ENCODE data around the gene TINAGL1. TPM values are rescaled to one million over a fixed set of nuclear protein-coding genes. Genes with fewer than 3 reads are reported as not detected.

TINAGL1 gene
- total RNA-seq, 4 donors from 2014 or later = 229 to 300 (median 272) TPM

DNA sequence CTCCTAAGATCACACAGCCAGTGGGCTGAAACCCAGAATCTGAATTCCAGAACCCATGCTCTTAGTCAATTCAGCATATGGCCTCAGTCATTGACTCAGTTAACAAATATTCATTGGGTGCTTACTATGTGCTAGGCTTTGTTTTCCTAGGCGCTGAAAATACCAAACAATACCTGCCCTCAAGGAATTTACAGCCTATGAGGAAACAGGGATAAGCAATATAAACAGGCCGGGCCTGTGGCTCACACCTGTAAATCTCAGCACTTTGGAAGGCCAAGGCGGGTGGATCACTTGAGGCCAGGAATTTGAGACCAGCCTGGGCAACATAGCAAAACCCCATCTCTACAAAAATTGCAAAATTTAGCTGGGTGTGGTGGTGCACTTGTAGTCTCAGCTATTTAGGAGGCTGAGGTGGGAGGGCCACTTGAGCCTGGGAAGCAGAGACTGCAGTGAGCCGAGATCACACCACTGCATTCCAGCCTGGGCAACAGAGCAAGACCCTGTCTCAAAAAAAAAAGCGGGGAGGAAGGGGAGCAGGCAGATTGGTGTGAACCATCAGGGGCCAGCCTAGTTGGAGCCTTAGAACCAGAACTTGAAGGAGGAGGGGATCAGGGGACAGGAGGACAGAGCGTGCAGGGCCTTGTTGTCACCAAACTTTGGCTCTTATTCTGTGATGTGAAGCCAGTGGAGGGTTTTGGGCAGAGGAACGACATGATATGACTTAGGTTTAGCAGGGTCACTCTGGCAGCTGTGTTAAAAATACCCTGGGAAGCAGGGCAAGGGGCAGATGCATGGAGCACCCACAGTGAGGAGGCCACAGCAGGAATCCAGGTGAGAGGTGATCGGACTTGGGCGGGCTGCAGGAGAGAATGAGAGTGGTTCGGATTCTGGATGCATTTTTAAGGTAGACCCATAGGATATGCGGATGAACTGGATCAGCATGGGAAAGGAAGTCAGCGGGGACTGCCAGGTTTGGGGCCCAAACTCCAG, 5.8 kb downstream of the TINAGL1 start:
- in situ Hi-C loops (cut with MboI; ENCODE audit: low pct_ligation_motif_present in 1 of 4, low pct_unique_long_range_greater_than_20kb in 1 of 4, low sequenced_read_pairs in 3 of 4) = no loop called here
- no peak for DNase-seq
- Histone ChIP-seq H3K36me3 (no peaks in the 10 kb centered on the region), H3K27me3 (no peaks in the 10 kb centered on the region), H3K27ac (peak overlapping the region; percentile 89 to 93 (median 92)), H3K9me3 (no peaks in the 10 kb centered on the region), H3K4me3 (no peak overlapping the region), H3K4me1 (peaks cover 36 to 65% (median 61%) of the 10 kb centered on the region in 4 donors)
- no peak for TF ChIP-seq POLR2AphosphoS5 (IDR thresholded peaks at IDR 0.05)
- TF ChIP-seq, protein P1, sequence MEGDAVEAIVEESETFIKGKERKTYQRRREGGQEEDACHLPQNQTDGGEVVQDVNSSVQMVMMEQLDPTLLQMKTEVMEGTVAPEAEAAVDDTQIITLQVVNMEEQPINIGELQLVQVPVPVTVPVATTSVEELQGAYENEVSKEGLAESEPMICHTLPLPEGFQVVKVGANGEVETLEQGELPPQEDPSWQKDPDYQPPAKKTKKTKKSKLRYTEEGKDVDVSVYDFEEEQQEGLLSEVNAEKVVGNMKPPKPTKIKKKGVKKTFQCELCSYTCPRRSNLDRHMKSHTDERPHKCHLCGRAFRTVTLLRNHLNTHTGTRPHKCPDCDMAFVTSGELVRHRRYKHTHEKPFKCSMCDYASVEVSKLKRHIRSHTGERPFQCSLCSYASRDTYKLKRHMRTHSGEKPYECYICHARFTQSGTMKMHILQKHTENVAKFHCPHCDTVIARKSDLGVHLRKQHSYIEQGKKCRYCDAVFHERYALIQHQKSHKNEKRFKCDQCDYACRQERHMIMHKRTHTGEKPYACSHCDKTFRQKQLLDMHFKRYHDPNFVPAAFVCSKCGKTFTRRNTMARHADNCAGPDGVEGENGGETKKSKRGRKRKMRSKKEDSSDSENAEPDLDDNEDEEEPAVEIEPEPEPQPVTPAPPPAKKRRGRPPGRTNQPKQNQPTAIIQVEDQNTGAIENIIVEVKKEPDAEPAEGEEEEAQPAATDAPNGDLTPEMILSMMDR (IDR thresholded peaks at IDR 0.05) = no peak
- TF ChIP-seq POLR2A (IDR thresholded peaks at IDR 0.05) = peak; percentile 5
- intact Hi-C loops (cut with DNase I; ENCODE audit: low total_unique reads) = no loop called here
- 68 to 70% methylated on average over 5 to 12 of the region's 12 CpGs for WGBS, 2 donors (ENCODE audit: low coverage in 1 of 2)

DNA sequence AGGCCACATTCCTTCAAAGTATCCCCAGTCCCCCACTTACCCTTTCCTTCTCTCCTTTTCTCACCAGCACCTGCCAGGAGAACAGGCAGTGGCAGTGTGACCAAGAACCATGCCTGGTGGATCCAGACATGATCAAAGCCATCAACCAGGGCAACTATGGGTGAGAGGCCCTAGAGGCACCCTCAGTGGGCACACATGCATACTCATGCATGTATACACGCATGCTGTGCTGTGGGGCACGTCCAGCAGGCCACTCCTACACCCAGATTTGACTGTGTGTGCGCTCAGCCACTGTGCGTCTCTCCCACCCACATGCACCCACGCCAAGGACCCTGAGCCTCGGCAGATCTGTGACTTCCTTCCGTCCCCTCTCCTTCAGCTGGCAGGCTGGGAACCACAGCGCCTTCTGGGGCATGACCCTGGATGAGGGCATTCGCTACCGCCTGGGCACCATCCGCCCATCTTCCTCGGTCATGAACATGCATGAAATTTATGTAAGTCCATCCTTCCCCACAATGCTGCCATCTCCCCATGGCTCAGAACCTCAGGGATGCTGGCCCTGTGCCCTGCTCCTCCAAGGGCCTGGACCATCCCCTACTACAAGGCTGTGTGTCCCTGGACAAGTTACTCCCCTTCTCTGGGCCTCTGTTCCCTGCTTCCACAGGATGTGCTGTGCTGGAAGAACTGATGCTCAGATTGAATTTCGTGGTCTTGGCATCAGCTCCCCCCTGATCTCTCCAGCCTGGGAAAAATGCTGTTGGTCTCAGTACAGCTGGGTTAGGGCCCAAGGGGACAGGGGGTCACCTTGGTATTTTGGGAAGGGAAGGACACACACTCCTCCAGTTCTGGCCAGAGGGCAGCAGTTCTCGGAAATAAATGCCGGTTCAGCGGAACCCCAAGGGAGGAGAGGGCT, 7.0 kb downstream of the TINAGL1 start:
- no peak for DNase-seq
- intact Hi-C loops (cut with DNase I; ENCODE audit: low total_unique reads) = no loop called here
- Histone ChIP-seq H3K36me3 (no peaks in the 10 kb centered on the region), H3K9me3 (no peaks in the 10 kb centered on the region), H3K4me3 (no peak overlapping the region), H3K4me1 (peaks cover 47 to 78% (median 74%) of the 10 kb centered on the region in 4 donors), H3K27me3 (no peaks in the 10 kb centered on the region), H3K27ac (peak overlapping the region; percentile 89 to 93 (median 92))
- 60 to 79% methylated on average over 1 to 16 of the region's 16 CpGs for WGBS, 2 donors (ENCODE audit: low coverage in 1 of 2)
- TF ChIP-seq EP300 (IDR thresholded peaks at IDR 0.05; ENCODE audit: low read depth) = no peak
- no peak for TF ChIP-seq POLR2A (IDR thresholded peaks at IDR 0.05)
- in situ Hi-C loops (cut with MboI; ENCODE audit: low pct_ligation_motif_present in 1 of 4, low pct_unique_long_range_greater_than_20kb in 1 of 4, low sequenced_read_pairs in 3 of 4) = no loop called here

DNA sequence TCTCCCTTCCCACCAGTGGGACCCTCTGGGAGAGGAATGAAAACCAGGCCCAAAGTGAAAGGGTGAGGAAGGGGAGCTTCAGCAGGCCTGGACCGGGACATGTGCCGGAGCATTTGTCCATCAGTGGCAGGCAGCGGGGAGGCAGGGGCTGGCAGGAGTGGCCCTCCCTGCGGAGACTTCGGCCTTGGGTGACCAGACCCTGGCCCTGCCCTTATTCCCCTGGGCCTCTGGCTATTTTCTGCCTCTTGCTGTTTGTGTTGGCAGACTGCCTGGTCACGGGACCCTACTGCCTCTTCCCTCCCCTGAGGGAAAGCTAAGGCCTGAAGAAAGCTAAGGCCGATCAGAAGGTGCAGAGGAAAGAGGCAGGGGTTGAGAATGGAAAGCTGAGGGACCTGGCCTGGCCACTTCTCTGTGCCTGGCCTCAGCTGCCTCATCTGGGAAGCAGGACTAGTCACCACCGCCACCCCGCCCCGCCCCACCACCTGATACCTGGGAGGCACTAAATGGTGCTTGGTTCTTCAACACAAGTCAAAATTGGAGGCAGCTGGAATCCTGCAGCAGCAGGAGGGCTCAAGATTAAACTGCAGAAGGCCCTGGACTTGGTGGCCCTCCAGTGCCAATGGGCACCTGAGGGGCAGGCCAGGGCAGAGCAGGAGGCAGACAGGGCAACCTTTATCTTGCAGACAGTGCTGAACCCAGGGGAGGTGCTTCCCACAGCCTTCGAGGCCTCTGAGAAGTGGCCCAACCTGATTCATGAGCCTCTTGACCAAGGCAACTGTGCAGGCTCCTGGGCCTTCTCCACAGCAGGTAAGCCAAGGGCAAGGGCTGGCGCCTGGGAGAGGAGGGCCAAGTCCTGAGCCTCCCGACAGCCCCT, 7.9 kb downstream of the TINAGL1 start:
- DNase-seq = peak; percentile 72
- no peaks in the 10 kb centered on the region for H3K27me3 ChIP-seq
- H3K27ac ChIP-seq = peak overlapping the region; percentile 89 to 93 (median 92)
- in situ Hi-C loops (cut with MboI; ENCODE audit: low pct_ligation_motif_present in 1 of 4, low pct_unique_long_range_greater_than_20kb in 1 of 4, low sequenced_read_pairs in 3 of 4) (no loop called here), intact Hi-C loops (cut with DNase I; ENCODE audit: low total_unique reads) (no loop called here)
- H3K4me1 ChIP-seq = peaks cover 49 to 83% (median 76%) of the 10 kb centered on the region in 4 donors
- no peaks in the 10 kb centered on the region for H3K9me3 ChIP-seq
- no peaks in the 10 kb centered on the region for H3K36me3 ChIP-seq
- TF ChIP-seq POLR2AphosphoS5 (IDR thresholded peaks at IDR 0.05) (peak in 2 of 3 donors; percentile 48 to 55), POLR2A (IDR thresholded peaks at IDR 0.05) (no peak)
- no peak overlapping the region for H3K4me3 ChIP-seq
- 56% methylated on average over 13 of the region's 13 CpGs; no CpG with 5 or more reads in 1 of the 2 donors for WGBS, 2 donors (ENCODE audit: low coverage in 1 of 2)

DNA sequence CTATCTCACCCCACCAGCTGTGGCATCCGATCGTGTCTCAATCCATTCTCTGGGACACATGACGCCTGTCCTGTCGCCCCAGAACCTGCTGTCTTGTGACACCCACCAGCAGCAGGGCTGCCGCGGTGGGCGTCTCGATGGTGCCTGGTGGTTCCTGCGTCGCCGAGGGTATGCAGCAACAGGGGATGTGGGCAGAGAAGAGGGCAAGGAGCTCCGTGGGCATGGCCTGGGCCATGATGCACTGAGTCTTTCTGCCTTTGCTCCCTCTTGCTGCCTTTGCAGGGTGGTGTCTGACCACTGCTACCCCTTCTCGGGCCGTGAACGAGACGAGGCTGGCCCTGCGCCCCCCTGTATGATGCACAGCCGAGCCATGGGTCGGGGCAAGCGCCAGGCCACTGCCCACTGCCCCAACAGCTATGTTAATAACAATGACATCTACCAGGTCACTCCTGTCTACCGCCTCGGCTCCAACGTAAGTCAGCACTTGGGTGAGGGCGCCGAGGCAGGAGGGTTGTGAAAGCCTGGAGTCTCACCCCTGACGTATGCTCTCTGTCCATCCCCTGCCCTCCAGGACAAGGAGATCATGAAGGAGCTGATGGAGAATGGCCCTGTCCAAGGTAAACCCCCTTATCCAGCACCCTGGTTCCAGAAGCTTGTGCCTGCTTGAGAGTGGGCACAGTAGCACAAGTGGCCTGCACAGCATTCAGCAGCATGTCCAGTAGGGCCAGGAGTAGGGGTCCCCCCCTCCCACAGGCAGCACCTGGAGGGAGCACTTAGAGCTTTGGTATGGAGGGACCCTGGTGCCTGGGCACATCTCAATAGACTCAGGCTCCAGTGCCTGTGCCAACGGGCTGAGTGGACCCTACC, 8.8 kb downstream of the TINAGL1 start:
- in situ Hi-C loops (cut with MboI; ENCODE audit: low pct_ligation_motif_present in 1 of 4, low pct_unique_long_range_greater_than_20kb in 1 of 4, low sequenced_read_pairs in 3 of 4) (no loop called here), intact Hi-C loops (cut with DNase I; ENCODE audit: low total_unique reads) (no loop called here)
- H3K27me3 ChIP-seq = no peaks in the 10 kb centered on the region
- no peak overlapping the region for H3K4me3 ChIP-seq
- H3K9me3 ChIP-seq = no peaks in the 10 kb centered on the region
- H3K27ac ChIP-seq = peak overlapping the region; percentile 89 to 93 (median 92)
- WGBS, 2 donors (ENCODE audit: low coverage in 1 of 2) = 80% methylated on average over 25 of the region's 27 CpGs; no CpG with 5 or more reads in 1 of the 2 donors
- no peaks in the 10 kb centered on the region for H3K36me3 ChIP-seq
- peaks cover 43 to 81% (median 76%) of the 10 kb centered on the region in 4 donors for H3K4me1 ChIP-seq
- DNase-seq = no peak
- TF ChIP-seq POLR2AphosphoS5 (IDR thresholded peaks at IDR 0.05) (no peak), POLR2A (IDR thresholded peaks at IDR 0.05) (no peak), EP300 (IDR thresholded peaks at IDR 0.05; ENCODE audit: low read depth) (no peak)
- TF ChIP-seq, protein P1 (IDR thresholded peaks at IDR 0.05) = no peak
